HFF-Myc (cell line): ENCODE measurements around the gene PIGK.

ENCODE experiments used
- DNase-seq: peaks from one replicate; pipeline ENCODE4 v3.0.0-alpha.2; 2011; ENCODE audit warnings: low read depth; ENCODE audit errors: extremely low read depth
- H3K4me3 ChIP-seq: replicated peaks from 2 replicates; pipeline ENCODE4 v1.5.1; 2011; ENCODE audit warnings: low read depth, mild to moderate bottlenecking, control low read depth, low read length
- TF ChIP-seq, protein P1 (sequence below): IDR thresholded peaks from 2 replicates; pipeline ENCODE4 v1.5.1; 2012; ENCODE audit warnings: mild to moderate bottlenecking, low read depth, low read length, control low read depth; ENCODE audit errors: missing control alignments

The PIGK gene

DNA sequence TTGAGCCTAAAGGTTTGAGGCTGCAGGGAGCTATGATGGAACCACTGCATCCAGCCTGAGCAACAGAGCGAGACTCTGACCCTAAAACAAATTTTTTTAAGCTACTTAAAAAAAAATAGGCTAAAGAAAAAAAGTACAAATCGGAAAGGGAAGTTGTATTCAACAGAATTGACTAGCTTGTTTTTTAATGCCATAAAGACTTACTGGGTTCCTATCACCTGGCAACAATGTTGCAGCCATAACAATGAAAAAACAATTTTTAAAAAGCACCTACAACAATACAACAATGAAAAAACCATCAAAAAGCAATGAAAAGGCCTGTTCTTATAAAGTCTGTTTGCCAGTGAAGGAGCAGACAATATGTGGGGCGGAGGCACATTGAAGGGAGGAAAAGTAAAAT, 20.1 kb upstream of the PIGK start:
- TF ChIP-seq, protein P1, sequence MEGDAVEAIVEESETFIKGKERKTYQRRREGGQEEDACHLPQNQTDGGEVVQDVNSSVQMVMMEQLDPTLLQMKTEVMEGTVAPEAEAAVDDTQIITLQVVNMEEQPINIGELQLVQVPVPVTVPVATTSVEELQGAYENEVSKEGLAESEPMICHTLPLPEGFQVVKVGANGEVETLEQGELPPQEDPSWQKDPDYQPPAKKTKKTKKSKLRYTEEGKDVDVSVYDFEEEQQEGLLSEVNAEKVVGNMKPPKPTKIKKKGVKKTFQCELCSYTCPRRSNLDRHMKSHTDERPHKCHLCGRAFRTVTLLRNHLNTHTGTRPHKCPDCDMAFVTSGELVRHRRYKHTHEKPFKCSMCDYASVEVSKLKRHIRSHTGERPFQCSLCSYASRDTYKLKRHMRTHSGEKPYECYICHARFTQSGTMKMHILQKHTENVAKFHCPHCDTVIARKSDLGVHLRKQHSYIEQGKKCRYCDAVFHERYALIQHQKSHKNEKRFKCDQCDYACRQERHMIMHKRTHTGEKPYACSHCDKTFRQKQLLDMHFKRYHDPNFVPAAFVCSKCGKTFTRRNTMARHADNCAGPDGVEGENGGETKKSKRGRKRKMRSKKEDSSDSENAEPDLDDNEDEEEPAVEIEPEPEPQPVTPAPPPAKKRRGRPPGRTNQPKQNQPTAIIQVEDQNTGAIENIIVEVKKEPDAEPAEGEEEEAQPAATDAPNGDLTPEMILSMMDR: no peak
- DNase-seq: no peak

GRCh38 chr1:77238462-77238861, 19.2 kb upstream of the PIGK start:
- TF ChIP-seq, protein P1: no peak
- no peak for DNase-seq
- no peak overlapping the region for H3K4me3 ChIP-seq

More for the DNA sequence above, 20.1 kb upstream of the PIGK start:
- H3K4me3 ChIP-seq: no peak overlapping the region

GRCh38 chr1:77234943-77235342, 15.7 kb upstream of the PIGK start:
- TF ChIP-seq, protein P1: no peak
- DNase-seq: no peak
- H3K4me3 ChIP-seq: no peak overlapping the region

- no peak for DNase-seq
- no peak overlapping the region for H3K4me3 ChIP-seq
- TF ChIP-seq, protein P1: no peak
These were observed 14.9 kb upstream of the PIGK start for GRCh38 chr1:77234096-77234495.

DNA sequence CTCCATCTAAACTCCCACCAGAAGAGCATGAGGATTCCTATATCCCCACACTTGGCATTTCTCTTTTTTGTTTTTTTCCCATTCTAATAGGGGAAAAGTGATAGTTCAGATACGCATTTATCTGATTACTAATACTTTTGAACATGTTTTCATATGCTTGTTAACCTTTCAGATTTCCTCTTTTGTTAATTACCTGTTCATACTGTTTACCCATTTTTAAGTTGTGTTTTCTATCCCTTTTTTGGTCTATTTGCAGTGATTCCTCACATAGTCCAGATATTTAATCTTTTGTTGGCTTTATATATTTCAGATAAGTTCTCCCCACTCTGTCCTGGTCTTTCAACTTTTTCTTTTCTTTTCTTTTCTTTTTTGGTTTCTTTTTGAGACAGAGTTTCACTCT, 13.6 kb upstream of the PIGK start:
- TF ChIP-seq, protein P1: no peak
- H3K4me3 ChIP-seq: no peak overlapping the region
- no peak for DNase-seq

DNA sequence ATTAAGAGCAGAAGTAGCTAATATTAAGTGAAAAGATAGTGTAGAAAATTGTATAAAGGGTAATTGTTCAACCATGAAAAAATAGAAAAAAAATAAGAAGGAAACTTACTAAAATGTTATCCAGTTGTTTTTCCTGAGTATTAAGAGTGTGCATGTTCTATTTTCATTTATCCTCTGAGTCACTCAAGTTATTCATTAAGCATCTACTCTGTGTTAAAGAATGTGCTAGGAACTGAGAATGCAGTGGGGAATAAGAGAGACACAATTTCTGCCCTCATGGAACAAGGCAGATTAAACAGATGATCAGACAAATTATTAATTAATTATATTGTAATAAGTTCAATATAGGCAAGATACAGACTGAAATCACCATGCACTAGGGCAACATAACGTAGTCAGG, 10.8 kb upstream of the PIGK start:
- no peak for DNase-seq
- no peak overlapping the region for H3K4me3 ChIP-seq
- TF ChIP-seq, protein P1: no peak

DNA sequence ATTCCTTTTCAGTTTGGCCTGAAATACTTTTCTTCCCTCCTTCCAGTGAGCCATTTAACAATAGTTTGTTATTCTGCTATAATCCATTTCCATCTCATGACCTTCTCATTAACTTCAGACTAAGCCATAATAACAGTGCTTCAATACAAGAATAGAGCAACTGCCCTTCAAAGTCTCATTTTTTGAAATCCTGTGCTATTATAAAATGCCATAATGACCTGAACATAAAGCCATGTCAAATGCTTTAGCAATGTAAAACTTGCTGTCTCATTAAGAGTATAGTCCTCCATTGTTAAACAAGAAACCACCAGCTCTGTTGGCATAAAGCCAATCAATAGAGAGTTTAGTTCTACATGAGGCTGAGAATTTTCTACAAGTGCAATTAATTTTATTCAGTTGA, 9.6 kb upstream of the PIGK start:
- DNase-seq: no peak
- TF ChIP-seq, protein P1: no peak
- H3K4me3 ChIP-seq: no peak overlapping the region
